IPS-11a (cell line): ENCODE measurements around the gene GUCY2F.

Experiments
- H3K4me3 ChIP-seq: one replicate; pipeline ENCODE4 v1.5.1; 2013; ENCODE audit warnings: low read depth, low read length, control low read depth

GUCY2F gene

GRCh38 chrX:109481986-109482385 is at the start of gene GUCY2F:
Gene GUCY2F (minus strand): TSS chrX:109482086. CDS start chrX:109475936, 6,150 bp downstream.
- no peak within 1 kb of the TSS for H3K4me3 ChIP-seq

GRCh38 chrX:109519001-109519400 is 37.1 kb upstream of the GUCY2F start:
- no peak overlapping the region for H3K4me3 ChIP-seq

- no peak overlapping the region for H3K4me3 ChIP-seq
Observed at GRCh38 chrX:109511113-109511512, 29.2 kb upstream of the GUCY2F start.

GRCh38 chrX:109508915-109509314 is 27.0 kb upstream of the GUCY2F start:
- H3K4me3 ChIP-seq = no peak overlapping the region

- H3K4me3 ChIP-seq = no peak overlapping the region
Observed at GRCh38 chrX:109501176-109501575, 19.3 kb upstream of the GUCY2F start.

- H3K4me3 ChIP-seq = no peak overlapping the region
Observed at GRCh38 chrX:109498434-109498833, 16.5 kb upstream of the GUCY2F start.

- H3K4me3 ChIP-seq = no peak overlapping the region
Observed at GRCh38 chrX:109489174-109489573, 7.3 kb upstream of the GUCY2F start.

GRCh38 chrX:109487640-109488039 is 5.8 kb upstream of the GUCY2F start:
- no peak overlapping the region for H3K4me3 ChIP-seq

- H3K4me3 ChIP-seq = no peak overlapping the region
Observed at GRCh38 chrX:109485470-109486340, 3.8 kb upstream of the GUCY2F start.

- H3K4me3 ChIP-seq = no peak overlapping the region
Observed at GRCh38 chrX:109484886-109485285, 3.0 kb upstream of the GUCY2F start.

GRCh38 chrX:109475174-109475891 is 6.6 kb downstream of the GUCY2F start:
- H3K4me3 ChIP-seq = no peak overlapping the region

- H3K4me3 ChIP-seq = no peak overlapping the region
Observed at GRCh38 chrX:109472939-109473735, 8.7 kb downstream of the GUCY2F start.

GRCh38 chrX:109464231-109464630 is 17.7 kb downstream of the GUCY2F start:
- no peak overlapping the region for H3K4me3 ChIP-seq

GRCh38 chrX:109463784-109464183 is 18.1 kb downstream of the GUCY2F start:
- H3K4me3 ChIP-seq = no peak overlapping the region

- H3K4me3 ChIP-seq = no peak overlapping the region
Observed at GRCh38 chrX:109448282-109448938, 33.5 kb downstream of the GUCY2F start.

GRCh38 chrX:109441266-109441665 is 40.6 kb downstream of the GUCY2F start:
- no peak overlapping the region for H3K4me3 ChIP-seq

- H3K4me3 ChIP-seq = no peak overlapping the region
Observed at GRCh38 chrX:109440475-109440874, 41.4 kb downstream of the GUCY2F start.

GRCh38 chrX:109409181-109409580 is 72.7 kb downstream of the GUCY2F start:
- no peak overlapping the region for H3K4me3 ChIP-seq

GRCh38 chrX:109403922-109404321 is 78.0 kb downstream of the GUCY2F start:
- H3K4me3 ChIP-seq = no peak overlapping the region

- H3K4me3 ChIP-seq = no peak overlapping the region
Observed at GRCh38 chrX:109399831-109400230, 82.1 kb downstream of the GUCY2F start.

GRCh38 chrX:109398833-109399232 is 83.1 kb downstream of the GUCY2F start:
- no peak overlapping the region for H3K4me3 ChIP-seq
